Peyer's patch (tissue), 4 donors: Measurements from ENCODE around the gene CCL26.
"Not testable (repeated sequence)": the region's sequence is repeated elsewhere in the genome, so short reads cannot be mapped to it uniquely, and the experiment has no call there.

Source experiments
- POLR2A ChIP-seq, 2 donors: fragments of 450-650 bp; IDR thresholded peaks; one replicate each; pipeline ENCODE4 v1.5.1; 2017; ENCODE audit warnings: antibody characterized with exemption in 2 of 2, mild to moderate bottlenecking in 2 of 2, moderate library complexity in 2 of 2
- TF ChIP-seq, protein P1 (sequence below), 6 experiments: fragments of 450-650 bp in 4 of 6; fragments of 200-600 bp in 2 of 6; sonication (generic) in 1 of 6; IDR thresholded peaks; one replicate each; pipeline ENCODE4 v1.5.1; 2017 to 2019; ENCODE audit warnings: antibody characterized with exemption in 6 of 6, mild to moderate bottlenecking in 3 of 6, moderate library complexity in 1 of 6

- TF ChIP-seq, protein P1, sequence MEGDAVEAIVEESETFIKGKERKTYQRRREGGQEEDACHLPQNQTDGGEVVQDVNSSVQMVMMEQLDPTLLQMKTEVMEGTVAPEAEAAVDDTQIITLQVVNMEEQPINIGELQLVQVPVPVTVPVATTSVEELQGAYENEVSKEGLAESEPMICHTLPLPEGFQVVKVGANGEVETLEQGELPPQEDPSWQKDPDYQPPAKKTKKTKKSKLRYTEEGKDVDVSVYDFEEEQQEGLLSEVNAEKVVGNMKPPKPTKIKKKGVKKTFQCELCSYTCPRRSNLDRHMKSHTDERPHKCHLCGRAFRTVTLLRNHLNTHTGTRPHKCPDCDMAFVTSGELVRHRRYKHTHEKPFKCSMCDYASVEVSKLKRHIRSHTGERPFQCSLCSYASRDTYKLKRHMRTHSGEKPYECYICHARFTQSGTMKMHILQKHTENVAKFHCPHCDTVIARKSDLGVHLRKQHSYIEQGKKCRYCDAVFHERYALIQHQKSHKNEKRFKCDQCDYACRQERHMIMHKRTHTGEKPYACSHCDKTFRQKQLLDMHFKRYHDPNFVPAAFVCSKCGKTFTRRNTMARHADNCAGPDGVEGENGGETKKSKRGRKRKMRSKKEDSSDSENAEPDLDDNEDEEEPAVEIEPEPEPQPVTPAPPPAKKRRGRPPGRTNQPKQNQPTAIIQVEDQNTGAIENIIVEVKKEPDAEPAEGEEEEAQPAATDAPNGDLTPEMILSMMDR (IDR thresholded peaks at IDR 0.05) = not testable (repeated sequence)
- TF ChIP-seq POLR2A (IDR thresholded peaks at IDR 0.05) = not testable (repeated sequence)
Observed at GRCh38 chr7:75792567-75792966, 20.6 kb upstream of the CCL26 start.
